Measurements from ENCODE around the gene B9D2. TPM values are rescaled to one million over a fixed set of nuclear protein-coding genes. Genes with fewer than 3 reads are reported as not detected.

The B9D2 gene
- total RNA-seq, 4 donors from 2014 or later, result 1.7 to 3.7 (median 2.5) TPM

- H3K4me3 ChIP-seq (ENCODE audit: low read depth, poor library complexity, severe bottlenecking), result no peak overlapping the region
- peak; percentile 95 to 99 for DNase-seq (ENCODE audit: low spot score in 2 of 2)
- WGBS, 2 donors, result 18 to 19% methylated on average over 8 of the region's 8 CpGs
- TF ChIP-seq POLR2A (IDR thresholded peaks at IDR 0.05), result no peak
- TF ChIP-seq CTCF (IDR thresholded peaks at IDR 0.05), result peak in 1 of 3 donors; percentile 98
- intact Hi-C loops (cut with DNase I; ENCODE audit: low total_unique reads), result loop anchor here (5.0 kb wide), 1 partner anchor 106 kb away; no protein-coding TSS in a partner anchor
These were observed 55.3 kb downstream of the B9D2 start for GRCh38 chr19:41308450-41309179.

- WGBS, 2 donors, result 23 to 40% methylated on average over 4 of the region's 4 CpGs
- TF ChIP-seq CTCF (IDR thresholded peaks at IDR 0.05) (no peak), POLR2A (IDR thresholded peaks at IDR 0.05) (no peak)
- H3K4me3 ChIP-seq (ENCODE audit: low read depth, poor library complexity, severe bottlenecking), result no peak overlapping the region
- intact Hi-C loops (cut with DNase I; ENCODE audit: low total_unique reads), result loop anchor here (5.0 kb wide), 1 partner anchor 106 kb away; no protein-coding TSS in a partner anchor
- no peak for DNase-seq (ENCODE audit: low spot score in 2 of 2)
These were observed 55.9 kb downstream of the B9D2 start for GRCh38 chr19:41307954-41308449.

GRCh38 chr19:41307090-41307875 is 56.7 kb downstream of the B9D2 start:
- no peak for TF ChIP-seq CTCF (IDR thresholded peaks at IDR 0.05)
- no peak for TF ChIP-seq POLR2A (IDR thresholded peaks at IDR 0.05)
- H3K4me3 ChIP-seq (ENCODE audit: low read depth, poor library complexity, severe bottlenecking), result no peak overlapping the region
- DNase-seq (ENCODE audit: low spot score in 2 of 2), result no peak
- intact Hi-C loops (cut with DNase I; ENCODE audit: low total_unique reads), result loop anchor here (5.0 kb wide), 1 partner anchor 105 kb away; no protein-coding TSS in a partner anchor
- WGBS, 2 donors, result 61 to 63% methylated on average over 8 of the region's 8 CpGs

GRCh38 chr19:41305927-41306793 is 57.8 kb downstream of the B9D2 start:
- H3K4me3 ChIP-seq (ENCODE audit: low read depth, poor library complexity, severe bottlenecking), result no peak overlapping the region
- no peak for DNase-seq (ENCODE audit: low spot score in 2 of 2)
- WGBS, 2 donors, result 68 to 69% methylated on average over 10 to 13 of the region's 13 CpGs
- intact Hi-C loops (cut with DNase I; ENCODE audit: low total_unique reads), result loop anchor here (5.0 kb wide), 1 partner anchor 104 kb away; no protein-coding TSS in a partner anchor
- TF ChIP-seq POLR2A (IDR thresholded peaks at IDR 0.05) (no peak), CTCF (IDR thresholded peaks at IDR 0.05) (no peak)
